ENCODE results near the gene ZNF669.
"Not testable (repeated sequence)": the region's sequence is repeated elsewhere in the genome, so short reads cannot be mapped to it uniquely, and the experiment has no call there.

Gene ZNF669

GRCh38 chr1:247103859-247104591 is at the start of gene ZNF669:
TSS of gene ZNF669 (minus strand) at chr1:247104356. CDS start at chr1:247104199, 157 bp downstream.
- Histone ChIP-seq H3K9me3 (ENCODE audit: control insufficient read depth, insufficient read depth, low read depth, low read length) (peaks cover 18% of the 10 kb centered on the region; the same call in 1 of the 2 replicates), H3K27ac (ENCODE audit: low read depth, low read length) (peak within 1 kb of the TSS; percentile 83), H3K36me3 (ENCODE audit: control insufficient read depth, insufficient read depth, low read length) (peaks cover 34% of the 10 kb centered on the region), H3K27me3 (ENCODE audit: control insufficient read depth, insufficient read depth, low read length) (peaks cover 9% of the 10 kb centered on the region; the same call in 1 of the 2 replicates), H3K4me1 (ENCODE audit: control insufficient read depth, insufficient read depth, low read length) (peaks cover 15% of the 10 kb centered on the region; the same call in 1 of the 2 replicates), H3K9ac (ENCODE audit: low read length) (peak within 1 kb of the TSS; percentile 98), H3K4me3 (ENCODE audit: low read depth, low read length) (peak within 1 kb of the TSS; percentile 87)

GRCh38 chr1:247147781-247148180 is 43.6 kb upstream of the ZNF669 start:
- H3K9ac ChIP-seq (ENCODE audit: low read length), result no peak overlapping the region
- H3K27me3 ChIP-seq (ENCODE audit: control insufficient read depth, insufficient read depth, low read length), result no peaks in the 10 kb centered on the region
- no peaks in the 10 kb centered on the region for H3K4me1 ChIP-seq (ENCODE audit: control insufficient read depth, insufficient read depth, low read length)
- peaks cover 68% of the 10 kb centered on the region for H3K9me3 ChIP-seq (ENCODE audit: control insufficient read depth, insufficient read depth, low read depth, low read length)
- no peak overlapping the region for H3K27ac ChIP-seq (ENCODE audit: low read depth, low read length)
- no peak overlapping the region for H3K4me3 ChIP-seq (ENCODE audit: low read depth, low read length)
- peaks cover 75% of the 10 kb centered on the region for H3K36me3 ChIP-seq (ENCODE audit: control insufficient read depth, insufficient read depth, low read length)

GRCh38 chr1:247147120-247147519 is 43.0 kb upstream of the ZNF669 start:
- peaks cover 67% of the 10 kb centered on the region for H3K9me3 ChIP-seq (ENCODE audit: control insufficient read depth, insufficient read depth, low read depth, low read length)
- not testable (repeated sequence) for H3K27me3 ChIP-seq (ENCODE audit: control insufficient read depth, insufficient read depth, low read length); H3K4me3 ChIP-seq (ENCODE audit: low read depth, low read length); H3K27ac ChIP-seq (ENCODE audit: low read depth, low read length); H3K4me1 ChIP-seq (ENCODE audit: control insufficient read depth, insufficient read depth, low read length); H3K9ac ChIP-seq (ENCODE audit: low read length)
- H3K36me3 ChIP-seq (ENCODE audit: control insufficient read depth, insufficient read depth, low read length), result peaks cover 74% of the 10 kb centered on the region

GRCh38 chr1:247146671-247147070 is 42.5 kb upstream of the ZNF669 start:
- H3K9me3 ChIP-seq (ENCODE audit: control insufficient read depth, insufficient read depth, low read depth, low read length), result peaks cover 69% of the 10 kb centered on the region
- H3K4me1 ChIP-seq (ENCODE audit: control insufficient read depth, insufficient read depth, low read length), result no peaks in the 10 kb centered on the region
- H3K36me3 ChIP-seq (ENCODE audit: control insufficient read depth, insufficient read depth, low read length), result peaks cover 77% of the 10 kb centered on the region
- H3K27ac ChIP-seq (ENCODE audit: low read depth, low read length), result no peak overlapping the region
- no peak overlapping the region for H3K9ac ChIP-seq (ENCODE audit: low read length)
- no peak overlapping the region for H3K4me3 ChIP-seq (ENCODE audit: low read depth, low read length)
- H3K27me3 ChIP-seq (ENCODE audit: control insufficient read depth, insufficient read depth, low read length), result no peaks in the 10 kb centered on the region

- H3K4me3 ChIP-seq (ENCODE audit: low read depth, low read length), result no peak overlapping the region
- H3K9me3 ChIP-seq (ENCODE audit: control insufficient read depth, insufficient read depth, low read depth, low read length), result peaks cover 77% of the 10 kb centered on the region
- H3K36me3 ChIP-seq (ENCODE audit: control insufficient read depth, insufficient read depth, low read length), result peaks cover 81% of the 10 kb centered on the region
- H3K27ac ChIP-seq (ENCODE audit: low read depth, low read length), result no peak overlapping the region
- no peaks in the 10 kb centered on the region for H3K4me1 ChIP-seq (ENCODE audit: control insufficient read depth, insufficient read depth, low read length)
- no peak overlapping the region for H3K9ac ChIP-seq (ENCODE audit: low read length)
- H3K27me3 ChIP-seq (ENCODE audit: control insufficient read depth, insufficient read depth, low read length), result no peaks in the 10 kb centered on the region
These were observed 41.1 kb upstream of the ZNF669 start for GRCh38 chr1:247145279-247145678.

- Histone ChIP-seq H3K9me3 (ENCODE audit: control insufficient read depth, insufficient read depth, low read depth, low read length) (peaks cover 73% of the 10 kb centered on the region), H3K36me3 (ENCODE audit: control insufficient read depth, insufficient read depth, low read length) (peaks cover 47% of the 10 kb centered on the region)
- not testable (repeated sequence) for H3K4me3 ChIP-seq (ENCODE audit: low read depth, low read length); H3K27me3 ChIP-seq (ENCODE audit: control insufficient read depth, insufficient read depth, low read length); H3K9ac ChIP-seq (ENCODE audit: low read length); H3K27ac ChIP-seq (ENCODE audit: low read depth, low read length); H3K4me1 ChIP-seq (ENCODE audit: control insufficient read depth, insufficient read depth, low read length)
These were observed 35.4 kb upstream of the ZNF669 start for GRCh38 chr1:247139557-247139956.

GRCh38 chr1:247131236-247131635 is 27.1 kb upstream of the ZNF669 start:
- no peak overlapping the region for H3K27ac ChIP-seq (ENCODE audit: low read depth, low read length)
- H3K4me1 ChIP-seq (ENCODE audit: control insufficient read depth, insufficient read depth, low read length), result no peaks in the 10 kb centered on the region
- peaks cover 40% of the 10 kb centered on the region for H3K9me3 ChIP-seq (ENCODE audit: control insufficient read depth, insufficient read depth, low read depth, low read length)
- H3K9ac ChIP-seq (ENCODE audit: low read length), result no peak overlapping the region
- no peak overlapping the region for H3K4me3 ChIP-seq (ENCODE audit: low read depth, low read length)
- peaks cover 26% of the 10 kb centered on the region for H3K36me3 ChIP-seq (ENCODE audit: control insufficient read depth, insufficient read depth, low read length)
- no peaks in the 10 kb centered on the region for H3K27me3 ChIP-seq (ENCODE audit: control insufficient read depth, insufficient read depth, low read length)

- not testable (repeated sequence) for H3K27me3 ChIP-seq (ENCODE audit: control insufficient read depth, insufficient read depth, low read length); H3K9ac ChIP-seq (ENCODE audit: low read length); H3K27ac ChIP-seq (ENCODE audit: low read depth, low read length); H3K4me1 ChIP-seq (ENCODE audit: control insufficient read depth, insufficient read depth, low read length)
- Histone ChIP-seq H3K4me3 (ENCODE audit: low read depth, low read length) (peak overlapping the region; percentile 40), H3K36me3 (ENCODE audit: control insufficient read depth, insufficient read depth, low read length) (peaks cover 19% of the 10 kb centered on the region), H3K9me3 (ENCODE audit: control insufficient read depth, insufficient read depth, low read depth, low read length) (peaks cover 20% of the 10 kb centered on the region)
These were observed 23.5 kb upstream of the ZNF669 start for GRCh38 chr1:247127519-247128282.

GRCh38 chr1:247126601-247127000 is 22.4 kb upstream of the ZNF669 start:
- H3K4me1 ChIP-seq (ENCODE audit: control insufficient read depth, insufficient read depth, low read length); H3K27ac ChIP-seq (ENCODE audit: low read depth, low read length); H3K9ac ChIP-seq (ENCODE audit: low read length); H3K4me3 ChIP-seq (ENCODE audit: low read depth, low read length); H3K27me3 ChIP-seq (ENCODE audit: control insufficient read depth, insufficient read depth, low read length): not testable (repeated sequence)
- Histone ChIP-seq H3K36me3 (ENCODE audit: control insufficient read depth, insufficient read depth, low read length) (peaks cover 13% of the 10 kb centered on the region), H3K9me3 (ENCODE audit: control insufficient read depth, insufficient read depth, low read depth, low read length) (peaks cover 14% of the 10 kb centered on the region)

GRCh38 chr1:247126166-247126565 is 22.0 kb upstream of the ZNF669 start:
- not testable (repeated sequence) for H3K27me3 ChIP-seq (ENCODE audit: control insufficient read depth, insufficient read depth, low read length); H3K36me3 ChIP-seq (ENCODE audit: control insufficient read depth, insufficient read depth, low read length); H3K27ac ChIP-seq (ENCODE audit: low read depth, low read length); H3K9ac ChIP-seq (ENCODE audit: low read length); H3K4me3 ChIP-seq (ENCODE audit: low read depth, low read length); H3K4me1 ChIP-seq (ENCODE audit: control insufficient read depth, insufficient read depth, low read length)
- H3K9me3 ChIP-seq (ENCODE audit: control insufficient read depth, insufficient read depth, low read depth, low read length), result peaks cover 10% of the 10 kb centered on the region

GRCh38 chr1:247121382-247121781 is 17.2 kb upstream of the ZNF669 start:
- Histone ChIP-seq H3K9me3 (ENCODE audit: control insufficient read depth, insufficient read depth, low read depth, low read length) (no peaks in the 10 kb centered on the region; the same call in 1 of the 2 replicates), H3K27me3 (ENCODE audit: control insufficient read depth, insufficient read depth, low read length) (no peaks in the 10 kb centered on the region), H3K4me3 (ENCODE audit: low read depth, low read length) (no peak overlapping the region), H3K9ac (ENCODE audit: low read length) (no peak overlapping the region), H3K4me1 (ENCODE audit: control insufficient read depth, insufficient read depth, low read length) (no peaks in the 10 kb centered on the region), H3K36me3 (ENCODE audit: control insufficient read depth, insufficient read depth, low read length) (no peaks in the 10 kb centered on the region), H3K27ac (ENCODE audit: low read depth, low read length) (no peak overlapping the region)

All from HUES6 (cell line).